OCI-M2 (cell line): Measurements from ENCODE around the gene FBXL4.
"Not testable (repeated sequence)": the region's sequence is repeated elsewhere in the genome, so short reads cannot be mapped to it uniquely, and the experiment has no call there.

Experiments
- DNase-seq: peaks from one replicate; lab custom pipeline; 2025; ENCODE audit not compliant: unreplicated experiment; lab: John Stamatoyannopoulos, UW

Gene FBXL4

DNA sequence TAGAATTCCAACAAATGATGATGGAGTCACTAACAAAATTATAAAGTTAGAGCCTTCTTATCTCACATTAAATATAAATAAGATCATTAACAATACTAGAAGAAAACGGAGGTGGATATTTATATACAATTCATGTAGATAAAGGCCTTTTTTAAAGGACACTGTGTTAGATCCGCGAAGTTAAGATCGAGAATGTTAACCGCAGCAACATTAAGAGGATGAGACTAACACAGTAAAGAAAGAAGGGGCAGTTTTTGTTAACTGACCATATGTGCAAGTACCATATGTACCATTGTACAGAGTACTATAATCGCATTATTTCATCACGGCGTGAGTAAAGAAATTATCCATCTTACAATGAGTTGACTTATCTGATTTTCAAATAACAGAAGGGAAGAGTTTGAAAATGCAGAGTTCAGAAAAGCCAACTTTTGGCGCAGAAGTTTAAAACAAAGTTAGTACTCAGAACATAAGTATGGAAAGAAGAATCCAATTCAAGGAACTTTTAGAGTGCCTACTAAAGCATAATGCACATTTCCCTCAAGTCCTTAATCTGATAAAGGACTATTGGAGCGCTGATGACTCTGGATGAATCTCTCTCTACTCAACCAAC, 1.4 kb downstream of the FBXL4 start:
- no peak for DNase-seq

DNA sequence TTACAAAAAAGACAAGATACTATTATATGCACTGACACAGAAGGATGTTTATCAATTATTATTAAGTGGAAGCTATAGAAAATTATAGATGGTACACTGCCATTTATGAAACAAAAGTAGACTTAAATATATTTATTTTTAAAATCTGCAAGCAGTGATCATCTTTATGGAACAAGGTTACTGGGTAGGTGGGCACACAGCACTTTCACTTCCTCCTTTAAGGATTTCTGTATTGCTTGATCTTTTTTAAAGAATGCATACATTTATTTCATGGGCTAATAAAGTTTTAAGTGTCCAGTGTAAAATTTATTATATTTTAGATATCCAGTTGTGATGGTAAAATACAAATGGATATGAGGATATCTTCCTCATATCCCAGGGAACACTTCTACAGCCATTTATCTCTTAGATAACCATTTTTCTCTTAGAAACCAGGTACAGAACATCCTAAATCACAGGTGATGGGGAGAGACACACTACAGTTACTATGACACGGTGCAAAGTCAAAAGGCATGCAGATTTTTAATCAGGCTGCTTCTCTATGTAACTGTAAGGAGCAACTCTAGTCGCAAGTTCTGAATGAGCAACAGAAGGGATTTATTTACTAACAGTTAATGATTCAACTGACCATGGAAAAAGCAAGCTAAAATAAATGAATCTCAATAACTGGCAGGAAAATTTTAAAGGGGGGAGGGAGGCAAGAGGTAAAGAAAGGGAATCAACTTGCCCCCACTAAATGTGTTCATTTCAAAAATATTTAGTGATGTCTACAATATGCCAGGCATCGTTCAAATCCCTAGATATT, 2.2 kb downstream of the FBXL4 start:
- DNase-seq, result no peak

DNA sequence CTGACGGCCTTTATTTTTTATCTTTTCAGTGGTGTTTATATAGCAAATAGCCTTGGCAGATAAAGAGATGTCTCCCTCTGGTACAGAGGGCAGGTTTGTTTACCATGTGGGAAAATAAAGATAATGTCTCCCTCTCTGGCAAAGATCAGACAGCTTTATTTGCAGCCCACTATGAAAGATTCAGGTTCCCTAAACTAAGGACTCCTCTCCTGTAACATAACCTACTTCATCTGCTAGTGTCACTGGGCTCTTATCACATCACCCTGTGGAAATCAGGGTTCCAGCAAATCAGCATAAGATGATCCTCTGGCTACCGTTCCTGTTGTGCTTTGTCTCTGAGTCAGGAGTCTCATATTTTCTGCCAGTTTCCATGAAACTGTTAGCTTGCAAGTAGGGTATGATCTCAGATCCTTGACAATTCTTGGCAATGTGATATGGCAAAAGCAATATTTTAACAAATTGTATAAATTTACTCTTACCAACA, 3.1 kb downstream of the FBXL4 start:
- DNase-seq, result no peak

DNA sequence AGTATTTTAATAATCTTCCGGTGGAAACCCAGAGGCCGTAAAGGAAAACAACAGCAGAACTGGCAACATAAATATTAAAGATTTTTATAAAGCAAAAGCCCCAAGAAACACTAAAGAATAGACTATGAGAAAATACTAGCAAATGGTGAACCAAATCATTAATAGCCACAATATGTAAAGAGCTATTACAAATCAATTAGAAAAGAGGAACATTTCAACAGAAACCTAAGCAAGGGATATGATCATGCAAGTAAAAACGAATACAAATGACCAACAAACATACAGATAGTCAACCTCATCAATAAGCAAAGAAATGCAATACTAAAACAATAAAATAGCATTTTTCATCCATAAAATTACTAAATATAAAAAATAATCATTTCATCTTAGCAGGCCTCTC, 3.6 kb downstream of the FBXL4 start:
- no peak for DNase-seq

DNA sequence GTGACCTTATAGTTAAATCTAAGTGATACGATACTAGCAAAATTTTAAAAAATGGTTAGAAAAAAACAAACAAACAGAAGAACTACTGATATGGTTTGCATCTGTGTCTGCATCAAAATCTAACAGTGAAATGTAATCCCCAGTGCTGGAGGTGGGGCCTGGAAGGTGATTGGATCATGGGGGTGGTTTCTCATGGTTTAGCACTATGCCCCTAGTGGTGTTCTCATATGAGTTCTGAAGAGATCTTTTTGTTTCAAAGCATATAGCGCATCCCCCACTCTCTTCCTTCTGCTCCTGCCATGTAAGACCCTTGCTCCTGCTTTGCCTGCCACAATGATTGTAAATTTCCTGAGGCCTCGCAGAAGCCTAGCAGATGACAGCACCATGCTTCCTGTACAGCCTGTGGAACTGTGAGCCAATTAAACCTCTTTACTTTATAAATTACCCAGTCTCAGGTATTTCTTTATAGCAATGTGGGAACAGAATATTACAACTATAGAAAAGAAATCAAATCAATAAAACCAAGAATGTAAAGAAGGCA, 5.4 kb downstream of the FBXL4 start:
- no peak for DNase-seq

DNA sequence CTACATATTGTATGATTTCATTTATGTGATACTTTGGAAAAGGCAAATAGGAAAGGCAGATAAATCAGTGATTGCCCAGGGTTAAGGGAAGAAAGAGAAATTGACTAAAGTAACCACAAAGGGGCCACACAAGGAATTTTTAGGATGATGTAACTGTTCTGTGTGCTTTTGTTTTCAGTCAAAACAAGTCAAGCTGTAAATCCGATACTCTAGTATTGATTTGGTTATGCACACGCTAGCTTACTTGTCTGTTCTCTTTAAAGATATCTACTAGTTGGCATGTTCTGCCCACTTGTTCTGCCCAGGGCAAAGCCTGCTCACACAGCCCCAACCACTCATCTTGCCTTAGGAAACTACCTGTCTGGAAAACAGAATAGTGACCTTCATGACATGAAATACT, 6.4 kb downstream of the FBXL4 start:
- DNase-seq, result no peak

DNA sequence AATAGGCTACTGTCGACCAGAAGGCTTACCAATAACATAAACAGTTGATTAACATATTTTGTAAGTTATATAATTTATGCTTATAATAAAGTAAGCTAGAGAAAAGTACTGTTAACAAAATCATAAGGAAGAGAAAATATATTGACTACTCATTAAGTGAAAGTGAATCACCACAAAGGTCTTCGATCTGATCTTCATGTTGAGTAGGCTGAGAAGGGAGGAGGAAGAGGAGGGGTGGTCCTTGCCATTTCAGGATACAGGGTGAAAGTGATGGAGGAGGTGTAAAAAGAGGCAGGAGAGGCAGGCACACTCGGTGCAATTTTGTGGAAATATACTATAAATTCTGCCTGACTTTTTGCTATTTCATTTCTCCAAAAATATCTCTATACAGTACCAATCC, 10.4 kb downstream of the FBXL4 start:
- DNase-seq, result no peak

DNA sequence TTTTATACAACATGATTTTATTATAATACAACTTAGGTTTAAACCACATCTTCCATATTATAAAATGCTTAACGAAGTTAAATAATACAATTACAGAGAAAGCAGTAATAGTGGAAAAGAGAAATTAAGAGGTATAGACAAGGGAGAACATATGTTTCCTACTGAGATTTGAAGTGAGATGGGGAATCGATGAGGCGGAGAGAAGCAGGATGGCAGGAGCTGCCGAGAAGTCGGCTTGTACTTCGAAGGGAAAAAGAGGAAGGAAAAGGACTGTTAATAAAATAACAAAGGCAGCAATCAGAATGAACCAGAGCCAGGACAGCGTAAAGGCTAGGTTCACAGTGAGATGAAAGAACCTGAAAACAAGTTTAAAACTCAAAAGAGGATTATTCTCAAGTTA, 15.4 kb downstream of the FBXL4 start:
- no peak for DNase-seq

DNA sequence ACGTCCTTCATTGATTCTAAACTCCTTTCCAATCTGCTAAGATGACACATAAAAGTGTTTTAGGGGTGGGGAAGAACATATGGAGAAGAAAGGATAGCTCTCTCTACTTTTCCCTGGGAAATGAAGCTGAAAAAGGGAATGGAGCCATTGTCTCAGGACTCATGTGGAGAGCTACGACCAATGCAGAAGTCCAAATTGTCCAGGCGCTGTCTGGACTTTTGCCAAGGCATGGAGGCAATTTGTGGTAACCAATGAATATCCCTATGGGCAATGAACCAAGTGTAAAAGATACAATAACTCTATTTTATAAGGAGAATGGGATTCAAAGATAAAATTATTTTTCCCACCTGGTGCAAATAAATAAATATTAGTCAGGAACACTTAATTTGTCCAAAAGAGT, 16.1 kb downstream of the FBXL4 start:
- DNase-seq, result no peak

DNA sequence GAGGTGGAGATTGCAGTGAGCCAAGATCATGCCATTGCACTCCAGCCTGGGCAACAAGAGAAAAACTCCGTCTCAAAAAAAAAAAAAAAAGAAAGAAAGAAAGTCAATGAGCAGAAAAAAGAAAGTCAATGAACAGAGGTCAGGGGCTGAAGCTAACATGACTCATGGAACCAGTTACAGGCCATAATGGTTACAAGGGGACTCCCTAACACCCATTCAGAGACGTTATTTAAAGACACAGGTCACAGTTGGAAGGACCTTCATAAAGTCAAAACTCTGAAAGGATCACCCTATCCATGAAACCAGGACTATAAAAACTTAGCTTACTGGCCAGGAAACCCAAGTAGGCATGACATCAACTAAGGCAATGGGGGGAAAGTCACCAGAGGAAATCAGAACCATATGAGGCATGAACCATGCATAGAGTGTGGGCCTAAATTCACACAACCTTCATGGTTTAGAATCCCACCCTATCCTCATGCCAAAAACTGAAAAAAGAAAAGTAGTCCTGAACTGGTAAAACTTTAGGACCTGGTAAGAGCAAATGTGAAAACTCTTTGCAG, 18.2 kb downstream of the FBXL4 start:
- no peak for DNase-seq

DNA sequence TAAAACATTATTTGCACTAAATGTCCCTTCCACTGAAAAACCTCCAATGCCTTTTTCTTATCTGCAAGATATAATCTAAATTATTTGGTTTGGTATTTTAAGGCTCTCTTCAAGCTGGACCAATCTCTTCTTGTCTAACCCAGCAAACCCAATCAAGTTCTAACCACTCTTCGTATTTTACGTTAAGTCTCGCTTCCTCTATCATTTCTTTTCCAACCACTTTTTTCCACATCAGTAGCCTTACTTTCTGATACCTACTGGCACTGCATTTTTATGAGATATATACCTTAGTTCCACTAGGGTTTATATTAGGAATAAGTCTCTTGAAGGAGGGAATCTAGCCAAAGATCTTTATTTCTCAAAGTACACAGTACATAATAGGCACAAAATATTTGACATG, 19.1 kb downstream of the FBXL4 start:
- no peak for DNase-seq

DNA sequence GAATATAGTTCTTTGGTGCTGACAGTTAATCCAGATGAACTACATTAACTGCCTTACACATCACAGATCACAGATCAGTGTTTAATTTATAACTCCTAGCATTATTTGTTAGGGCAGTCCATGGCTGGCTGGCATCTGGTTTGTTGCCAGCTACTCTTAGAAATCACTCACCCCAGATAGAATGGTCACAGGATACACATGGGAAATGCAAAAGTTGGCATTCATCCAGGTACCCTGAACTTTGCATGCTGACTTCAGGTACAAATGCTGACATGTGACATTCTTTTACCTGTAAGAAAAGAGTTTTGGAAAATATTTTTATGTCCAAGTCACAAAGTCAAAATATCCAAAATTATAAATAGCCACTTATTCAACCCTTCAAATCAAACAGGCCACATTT, 20.2 kb downstream of the FBXL4 start:
- no peak for DNase-seq

DNA sequence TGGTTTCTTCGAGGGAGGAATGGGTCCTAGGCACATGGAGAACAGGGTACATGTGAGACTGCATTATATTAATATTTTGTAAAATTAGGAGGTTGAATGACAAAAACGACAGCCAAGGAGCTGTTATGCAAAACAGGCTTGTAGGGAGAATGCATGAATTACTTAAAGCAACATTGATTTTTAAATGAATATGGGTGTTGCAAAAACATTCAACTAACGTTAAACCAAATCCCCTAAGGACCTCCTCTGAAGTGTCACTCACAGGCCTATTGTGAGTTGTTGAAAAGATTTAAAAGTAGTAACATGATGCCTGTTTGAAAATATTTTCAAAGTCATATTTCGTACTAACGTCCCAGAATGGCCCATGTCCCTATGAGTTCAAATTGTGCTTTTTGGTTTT, 21.9 kb downstream of the FBXL4 start:
- no peak for DNase-seq

DNA sequence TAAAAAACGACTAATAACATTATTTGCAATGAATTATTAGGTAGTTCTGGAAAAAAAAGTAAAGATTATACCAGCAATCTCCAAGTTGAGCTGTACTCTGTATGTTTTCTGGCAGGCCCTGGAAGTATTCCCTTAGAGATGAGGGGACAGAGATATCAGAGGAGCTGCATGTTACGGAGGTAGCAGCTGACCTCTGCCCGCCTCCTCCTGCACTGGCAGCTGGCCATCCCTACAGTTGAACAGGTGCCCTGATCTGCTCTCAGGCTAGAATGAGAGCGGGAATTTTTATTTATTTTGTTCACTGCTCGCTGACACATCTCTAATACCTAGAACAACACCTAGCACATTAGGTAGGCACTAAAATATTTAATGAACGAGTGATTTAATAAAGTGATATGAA, 23.1 kb downstream of the FBXL4 start:
- DNase-seq, result no peak

DNA sequence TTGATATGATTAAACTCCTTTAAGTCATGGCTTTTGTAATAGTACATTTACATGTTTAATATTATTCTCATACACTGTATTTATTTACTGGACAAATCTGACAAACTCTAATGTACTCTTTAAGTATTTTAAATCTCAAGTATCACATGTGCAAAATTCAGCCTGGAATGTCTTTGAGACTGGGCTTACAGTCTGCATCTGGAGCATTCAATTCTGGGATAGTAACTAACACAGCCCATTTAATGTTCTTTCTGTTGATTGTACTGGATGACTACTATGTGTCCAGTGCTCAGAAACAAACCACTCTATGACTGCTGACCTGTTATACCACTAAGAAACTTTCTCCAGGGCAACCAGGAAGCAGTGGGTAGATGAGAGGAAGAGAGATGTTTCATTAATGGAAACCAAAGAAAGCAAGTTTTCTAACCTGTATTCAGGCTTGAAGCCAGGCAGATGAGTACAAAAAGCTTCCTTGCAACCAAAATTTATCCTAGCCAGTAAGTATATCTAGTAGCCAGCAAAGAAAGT, 26.8 kb downstream of the FBXL4 start:
- DNase-seq, result no peak

DNA sequence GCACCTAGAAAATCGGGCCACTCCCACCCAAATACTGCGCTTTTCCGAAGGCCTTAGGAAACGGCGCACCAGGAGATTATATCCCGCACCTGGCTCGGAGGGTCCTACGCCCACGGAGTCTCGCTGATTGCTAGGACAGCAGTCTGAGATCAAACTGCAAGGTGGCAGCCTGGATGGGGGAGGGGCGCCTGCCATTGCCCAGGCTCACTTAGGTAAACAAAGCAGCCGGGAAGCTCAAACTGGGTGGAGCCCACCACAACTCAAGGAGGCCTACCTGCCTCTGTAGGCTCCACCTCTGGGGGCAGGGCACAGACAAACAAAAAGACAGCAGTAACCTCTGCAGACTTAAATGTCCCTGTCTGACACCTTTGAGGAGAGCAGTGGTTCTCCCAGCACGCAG, 36.8 kb downstream of the FBXL4 start:
- not testable (repeated sequence) for DNase-seq

DNA sequence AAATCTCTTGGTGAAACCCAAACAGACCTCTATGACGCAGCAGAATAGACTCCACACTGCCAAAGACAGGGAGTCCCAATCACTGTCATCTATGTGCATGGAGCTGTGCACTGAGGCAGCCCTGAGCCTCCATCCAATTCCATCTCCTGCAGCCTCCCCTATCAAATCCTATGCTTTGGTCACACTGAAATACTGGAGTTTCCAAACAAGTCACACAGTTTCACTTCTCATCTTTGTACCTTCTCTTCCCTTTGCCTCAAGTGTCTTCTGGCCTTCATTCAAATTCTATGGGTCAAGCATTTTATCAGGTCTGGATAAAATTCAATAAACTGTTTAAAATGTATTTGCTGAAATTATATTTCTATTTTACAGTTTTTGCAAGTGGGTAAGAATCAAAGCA, 38.5 kb downstream of the FBXL4 start:
- DNase-seq, result no peak

DNA sequence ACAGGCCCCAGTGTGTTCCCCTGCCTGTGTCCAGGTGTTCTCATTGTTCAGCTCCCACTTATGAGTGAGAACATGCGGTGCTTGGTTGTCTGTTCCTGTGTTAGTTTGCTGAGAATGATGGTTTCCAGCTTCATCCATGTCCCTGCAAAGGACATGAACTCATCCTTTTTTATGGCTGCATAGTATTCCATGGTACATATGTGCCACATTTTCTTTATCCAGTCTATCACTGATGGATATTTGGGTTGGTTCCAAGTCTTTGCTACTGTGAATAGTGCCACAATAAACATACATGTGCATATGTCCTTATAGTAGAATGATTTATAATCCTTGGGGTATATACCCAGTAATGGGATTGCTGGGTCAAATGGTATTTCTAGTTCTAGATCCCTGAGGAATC, 41.4 kb downstream of the FBXL4 start:
- not testable (repeated sequence) for DNase-seq

DNA sequence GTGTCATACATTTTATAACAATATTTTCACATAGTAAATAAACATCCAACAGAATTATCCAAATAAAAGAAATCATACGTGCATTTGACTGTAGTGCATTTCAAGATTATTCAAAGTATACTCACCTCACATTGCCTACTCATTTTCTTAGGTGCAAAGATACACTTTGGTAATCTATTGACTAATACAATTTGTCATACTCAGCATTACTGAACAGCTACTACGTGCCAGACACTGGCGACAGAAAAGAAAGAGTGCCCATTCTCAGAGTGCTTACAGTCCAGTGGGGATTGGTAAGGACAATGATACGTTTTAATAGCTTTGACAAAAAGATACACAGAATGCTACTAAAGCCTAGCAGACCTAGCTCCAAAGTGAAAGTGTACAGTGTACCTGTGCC, 42.0 kb downstream of the FBXL4 start:
- no peak for DNase-seq

DNA sequence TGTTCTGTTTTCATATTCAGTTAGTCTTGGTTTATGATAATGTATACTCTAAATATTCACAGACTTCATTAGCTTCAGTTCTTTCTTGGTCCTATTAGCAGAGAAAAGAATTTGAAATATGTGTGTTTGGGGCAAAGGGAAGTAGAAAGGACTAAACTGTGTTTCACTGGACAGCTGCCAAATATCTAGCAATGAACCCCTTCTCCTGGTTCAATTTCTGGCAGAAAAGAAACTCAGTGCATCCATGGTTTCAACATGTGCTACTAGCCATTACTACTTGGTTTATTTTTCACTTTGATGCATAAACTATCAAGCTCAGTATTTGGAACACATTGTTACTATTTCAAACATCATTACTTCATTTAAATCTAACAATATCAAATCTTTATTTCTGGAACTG, 43.6 kb downstream of the FBXL4 start:
- no peak for DNase-seq

DNA sequence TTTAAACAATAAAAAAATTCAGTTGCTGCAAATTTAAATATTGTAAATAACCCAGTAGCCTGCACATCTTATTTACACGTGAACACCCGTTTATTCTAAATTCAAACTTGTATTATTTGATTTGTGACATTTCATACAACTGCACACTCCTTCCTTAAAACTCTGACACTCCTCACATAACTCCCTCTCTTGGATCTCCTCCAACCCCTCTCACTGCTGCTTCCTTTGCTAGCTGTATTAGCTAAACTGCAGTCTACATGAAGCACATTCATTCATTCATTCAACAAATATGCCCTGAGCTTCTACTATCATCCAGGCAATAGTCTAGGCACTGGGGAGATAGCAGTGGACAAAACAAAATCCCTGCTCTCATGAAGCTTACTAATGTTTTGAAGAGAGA, 47.0 kb downstream of the FBXL4 start:
- DNase-seq, result no peak

DNA sequence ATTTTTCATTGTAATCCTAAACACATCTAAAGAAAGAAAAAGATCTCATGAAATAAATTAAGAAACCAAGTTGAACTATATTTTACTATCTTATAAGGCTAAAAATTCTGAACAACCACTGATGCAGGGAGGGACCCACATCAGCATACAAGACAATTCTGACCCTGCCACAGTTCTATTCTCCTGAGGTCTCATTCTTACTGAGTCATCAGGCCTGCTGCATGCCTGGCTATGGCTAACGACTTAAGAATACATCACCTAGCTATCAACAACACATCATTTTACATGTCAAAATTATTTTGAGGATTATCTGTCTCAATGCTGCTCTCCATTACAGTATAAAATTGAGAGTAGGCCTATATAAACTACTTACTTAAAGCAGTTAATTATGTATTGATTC, 52.9 kb downstream of the FBXL4 start:
- DNase-seq, result no peak
